ENCODE data around the gene METTL26.

GRCh38 chr16:662095-662494 is 26.0 kb upstream of the METTL26 start:
- no peak for TF ChIP-seq POLR2A (IDR thresholded peaks at IDR 0.05)
- TF ChIP-seq CTCF (IDR thresholded peaks at IDR 0.05), result no peak
- no peak for TF ChIP-seq POLR2AphosphoS5 (IDR thresholded peaks at IDR 0.05)
- TF ChIP-seq EP300 (IDR thresholded peaks at IDR 0.05; ENCODE audit: low read depth), result no peak

Measured in transverse colon (tissue), 4 donors.